GM20000 (cell line): ENCODE measurements around the gene CASP14.

ENCODE experiments used
- DNase-seq: peaks from one replicate; pipeline ENCODE4 v3.0.0; 2012; ENCODE audit warnings: low spot score
- CTCF ChIP-seq: IDR thresholded peaks from 2 replicates; pipeline ENCODE4 v1.5.1; 2012; ENCODE audit warnings: mild to moderate bottlenecking, control low read depth; ENCODE audit errors: extremely low read depth, missing control alignments

Gene CASP14

DNA sequence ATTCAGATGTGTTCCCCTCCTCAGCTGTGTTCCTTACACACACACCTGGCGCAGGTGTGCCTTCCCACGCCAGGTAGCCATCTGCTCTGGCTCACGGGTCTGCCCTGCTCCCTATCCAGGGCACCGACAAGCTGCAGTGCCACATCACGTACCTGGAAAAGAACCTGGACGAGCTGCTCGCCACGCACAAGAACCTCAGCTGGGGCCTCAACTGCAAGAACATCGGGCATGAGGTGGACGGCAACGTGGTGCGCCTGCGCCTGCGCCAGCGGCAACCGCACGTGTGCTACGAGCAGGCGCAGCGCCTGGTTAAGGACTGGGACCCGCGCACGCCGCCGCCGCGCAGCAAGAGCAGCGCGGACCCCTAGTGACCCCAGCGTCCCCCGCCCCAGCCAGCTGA is 26.5 kb upstream of the CASP14 start:
- no peak for TF ChIP-seq CTCF
- DNase-seq: no peak

GRCh38 chr19:15025217-15025616 is 24.1 kb upstream of the CASP14 start:
- DNase-seq: peak; percentile 47
- TF ChIP-seq CTCF: no peak

GRCh38 chr19:15028490-15028889 is 20.8 kb upstream of the CASP14 start:
- no peak for TF ChIP-seq CTCF
- DNase-seq: no peak

DNA sequence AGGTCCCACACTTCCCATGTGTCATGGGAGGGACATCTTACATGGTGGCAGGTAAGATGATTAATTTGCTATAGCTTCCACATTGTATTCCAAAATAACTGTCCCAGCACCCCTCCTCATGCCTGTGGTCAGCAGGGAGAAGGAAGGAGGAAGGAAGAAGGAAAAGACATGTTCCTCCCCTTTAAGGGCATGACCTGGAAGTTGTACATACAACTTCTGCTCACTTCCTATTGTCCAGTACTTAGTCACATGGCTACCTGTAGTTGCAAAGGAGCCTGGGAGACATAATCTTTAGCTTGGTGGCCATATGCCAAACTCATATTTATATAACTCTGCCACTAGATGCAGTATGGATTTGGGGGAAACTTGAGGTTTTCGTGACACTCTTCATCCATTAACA is 17.6 kb upstream of the CASP14 start:
- no peak for TF ChIP-seq CTCF
- no peak for DNase-seq

DNA sequence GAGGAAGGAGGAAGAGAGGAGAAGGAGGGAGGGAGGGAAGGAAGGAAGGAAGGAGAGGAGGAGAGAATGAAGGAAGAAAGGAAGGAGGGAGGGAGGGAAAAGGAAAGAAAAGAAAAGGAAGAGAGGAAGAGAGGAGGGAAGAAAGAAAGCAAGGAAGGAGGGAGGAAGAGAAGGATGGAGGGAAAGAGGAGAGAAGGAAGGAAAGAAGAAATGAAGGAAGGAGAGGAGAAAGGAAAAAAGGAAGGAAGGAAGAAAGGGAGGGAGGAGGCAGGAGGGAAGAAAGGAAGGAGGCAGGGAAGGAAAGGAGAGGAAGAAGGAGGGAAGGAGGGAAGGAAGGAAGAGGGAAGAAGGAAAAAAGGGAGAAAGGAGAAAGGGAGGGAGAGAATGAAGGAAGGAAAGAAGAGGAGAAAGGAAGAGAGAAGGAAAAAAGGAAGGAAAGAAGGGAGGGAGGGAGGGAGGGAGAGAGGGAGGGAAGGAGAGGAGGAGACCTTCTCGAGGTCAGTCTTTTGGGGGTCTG is 13.4 kb upstream of the CASP14 start:
- DNase-seq: no peak
- TF ChIP-seq CTCF: no peak

GRCh38 chr19:15037586-15037985 is 11.7 kb upstream of the CASP14 start:
- TF ChIP-seq CTCF: no peak
- no peak for DNase-seq

DNA sequence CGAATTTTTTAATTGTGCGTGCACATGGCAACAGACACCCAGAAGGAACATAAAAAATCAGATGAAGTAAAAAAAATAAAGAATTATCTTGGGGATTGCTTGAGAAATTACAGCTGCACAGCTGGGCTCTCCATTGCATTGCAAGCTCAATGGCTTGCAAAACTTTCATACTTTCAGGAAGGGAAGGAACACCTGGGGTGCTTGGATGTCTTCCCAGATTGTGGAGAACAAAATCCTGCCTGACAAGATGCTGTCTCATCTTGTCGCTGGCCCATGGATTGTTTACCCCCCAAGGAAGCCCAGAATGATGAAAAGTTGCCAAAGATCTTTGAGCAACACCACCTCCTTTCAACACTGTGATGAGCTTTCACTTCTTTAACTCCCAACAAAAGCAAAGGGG is 11.0 kb upstream of the CASP14 start:
- no peak for TF ChIP-seq CTCF
- DNase-seq: no peak
